H1 (cell line): Measurements from ENCODE around the gene PMS1. TPM values are rescaled to one million over a fixed set of nuclear protein-coding genes. Genes with fewer than 3 reads are reported as not detected.

Experiments used
- CTCF ChIA-PET: fragments of 300-600 bp; sonication (Branson Sonifier 250); formaldehyde crosslinking; loops from one replicate; lab custom pipeline; 2021; ENCODE audit not compliant: partially characterized antibody; lab: Charles Lee
- POLR2A ChIA-PET: fragments of 300-600 bp; sonication (Branson Sonifier 250); formaldehyde crosslinking; loops from one replicate; lab custom pipeline; 2021; ENCODE audit warnings: inconsistent platforms; ENCODE audit not compliant: partially characterized antibody; lab: Charles Lee
- DNase-seq, 2 experiments: peaks; one replicate each; pipeline versions ENCODE4 v3.0.0 to v3.0.0-alpha.2; 2010 to 2022; ENCODE audit warnings: low spot score in 2 of 2, low read depth in 1 of 2, mixed read lengths in 1 of 2
- FAIRE-seq: peaks from 2 replicates; lab custom pipeline; 2011; peaks lifted over from hg19 to GRCh38; lab: Jason Lieb, UNC
- H2AFZ ChIP-seq: 2 replicates; pipeline ENCODE4 v1.8.1; 2012; ENCODE audit warnings: low read length, inconsistent platforms
- H2AK5ac ChIP-seq: 2 replicates; pipeline ENCODE4 v1.6.1; 2013; ENCODE audit warnings: low read depth, low read length
- H2BK120ac ChIP-seq: replicated peaks from 2 replicates; pipeline ENCODE3; 2013; ENCODE audit warnings: low read depth, low read length, inconsistent platforms
- H2BK12ac ChIP-seq: 2 replicates; pipeline ENCODE4 v1.6.1; 2013; ENCODE audit warnings: low read depth, low read length
- H2BK15ac ChIP-seq: 2 replicates; pipeline ENCODE4 v1.6.1; 2013; ENCODE audit warnings: low read length
- H2BK20ac ChIP-seq: 2 replicates; pipeline ENCODE4 v1.6.1; 2013; ENCODE audit warnings: low read length
- H2BK5ac ChIP-seq: 2 replicates; pipeline ENCODE4 v1.6.1; 2013; ENCODE audit warnings: low read depth, low read length
- H3K14ac ChIP-seq: 2 replicates; pipeline ENCODE4 v1.6.1; 2013; ENCODE audit warnings: inconsistent platforms; ENCODE audit not compliant: insufficient read length
- H3K18ac ChIP-seq: 2 replicates; pipeline ENCODE4 v1.6.1; 2013; ENCODE audit warnings: low read length; ENCODE audit errors: extremely low read depth
- H3K23ac ChIP-seq: 2 replicates; pipeline ENCODE4 v1.6.1; 2013; ENCODE audit warnings: inconsistent platforms; ENCODE audit not compliant: insufficient read length
- H3K23me2 ChIP-seq: 2 replicates; pipeline ENCODE4 v1.6.1; 2013; ENCODE audit warnings: low read depth, low read length
- H3K27ac ChIP-seq: 2 replicates; pipeline ENCODE4 v1.6.1; 2011; ENCODE audit warnings: low read depth, low read length, inconsistent platforms
- H3K27me3 ChIP-seq, 4 experiments: replicated peaks in 1 of 4; 1 replicate in 1 of 4; 2 replicates in 3 of 4; pipeline versions ENCODE4 v1.6.1 to v1.8.1; 2011 to 2013; ENCODE audit warnings: low read length in 3 of 4, mild to moderate bottlenecking in 3 of 4, inconsistent platforms in 2 of 4, mixed read lengths in 2 of 4, moderate library complexity in 1 of 4; ENCODE audit not compliant: control insufficient read depth in 3 of 4, insufficient read depth in 3 of 4; ENCODE audit errors: extremely low read depth in 1 of 4
- H3K36me3 ChIP-seq, 4 experiments: 2 replicates each; pipeline versions ENCODE4 v1.6.1 to v1.8.1; 2011 to 2013; ENCODE audit warnings: mild to moderate bottlenecking in 4 of 4, low read length in 3 of 4, moderate library complexity in 2 of 4, control low read depth in 1 of 4, inconsistent platforms in 1 of 4; ENCODE audit not compliant: insufficient read depth in 4 of 4, control insufficient read depth in 2 of 4
- H3K4ac ChIP-seq: replicated peaks from 2 replicates; pipeline ENCODE3; 2013; ENCODE audit warnings: low read length, low read depth, mixed read lengths, inconsistent platforms; ENCODE audit not compliant: insufficient read length
- H3K4me1 ChIP-seq, 4 experiments: replicated peaks in 1 of 4; 1 replicate in 1 of 4; 2 replicates in 3 of 4; pipeline versions ENCODE4 v1.6.1 to v1.8.1; 2011 to 2013; ENCODE audit warnings: low read length in 3 of 4, inconsistent platforms in 2 of 4, mixed read lengths in 1 of 4; ENCODE audit not compliant: insufficient read depth in 4 of 4, control insufficient read depth in 3 of 4
- H3K4me2 ChIP-seq, 2 experiments: 2 replicates each; pipeline versions ENCODE4 v1.6.1 to v1.8.1; 2011 to 2013; ENCODE audit warnings: low read depth in 2 of 2, low read length in 2 of 2, control low read depth in 1 of 2, inconsistent platforms in 1 of 2, mild to moderate bottlenecking in 1 of 2; ENCODE audit not compliant: insufficient read depth in 1 of 2
- H3K4me3 ChIP-seq, 4 experiments: fragments of 200-600, 300-600 bp in 1 of 4; sonication (generic), shearing (Covaris generic), sonication (Bioruptor Twin) in 1 of 4; 2 replicates each; pipeline versions ENCODE4 v1.5.1 to v1.8.1; 2011 to 2016; ENCODE audit warnings: low read length in 4 of 4, low read depth in 3 of 4, control low read depth in 2 of 4, inconsistent platforms in 2 of 4, mild to moderate bottlenecking in 2 of 4, mixed read lengths in 1 of 4, moderate library complexity in 1 of 4; ENCODE audit not compliant: insufficient read depth in 2 of 4; ENCODE audit errors: extremely low read depth in 1 of 4
- H3K56ac ChIP-seq: replicated peaks from 2 replicates; pipeline ENCODE3; 2013; ENCODE audit warnings: low read depth, mild to moderate bottlenecking, mixed read lengths, low read length, inconsistent platforms; ENCODE audit not compliant: insufficient read length
- H3K79me1 ChIP-seq: 2 replicates; pipeline ENCODE4 v1.6.1; 2013; ENCODE audit warnings: low read depth, low read length, control low read depth
- H3K79me2 ChIP-seq, 2 experiments: 2 replicates each; pipeline versions ENCODE4 v1.6.1 to v1.8.1; 2012 to 2013; ENCODE audit warnings: low read length in 2 of 2, mild to moderate bottlenecking in 2 of 2, inconsistent platforms in 1 of 2; ENCODE audit not compliant: insufficient read depth in 2 of 2, control insufficient read depth in 1 of 2
- H3K9ac ChIP-seq, 4 experiments: replicated peaks in 1 of 4; 1 replicate in 1 of 4; 2 replicates in 3 of 4; pipeline versions ENCODE4 v1.6.1 to v1.8.1; 2011 to 2013; ENCODE audit warnings: low read depth in 3 of 4, low read length in 3 of 4, control low read depth in 2 of 4, mild to moderate bottlenecking in 2 of 4, moderate library complexity in 2 of 4, inconsistent platforms in 1 of 4; ENCODE audit errors: extremely low read depth in 1 of 4
- H3K9me3 ChIP-seq, 2 experiments: 2 replicates each; pipeline versions ENCODE4 v1.6.1 to v1.8.1; 2012 to 2013; ENCODE audit warnings: mild to moderate bottlenecking in 2 of 2, moderate library complexity in 2 of 2, control low read depth in 1 of 2, inconsistent platforms in 1 of 2, low read depth in 1 of 2, low read length in 1 of 2, mixed read lengths in 1 of 2; ENCODE audit not compliant: insufficient read depth in 2 of 2
- H4K20me1 ChIP-seq, 2 experiments: replicated peaks in 1 of 2; 2 replicates each; pipeline versions ENCODE3 to v1.8.1; 2011 to 2013; ENCODE audit warnings: inconsistent platforms in 2 of 2, low read length in 2 of 2, mild to moderate bottlenecking in 1 of 2; ENCODE audit not compliant: insufficient read depth in 2 of 2, control insufficient read depth in 1 of 2
- H4K5ac ChIP-seq: 2 replicates; pipeline ENCODE4 v1.6.1; 2013; ENCODE audit warnings: low read length, low read depth, mixed read lengths, inconsistent platforms; ENCODE audit not compliant: insufficient read length
- H4K8ac ChIP-seq: 2 replicates; pipeline ENCODE4 v1.8.0; 2013; ENCODE audit warnings: mild to moderate bottlenecking, moderate library complexity, low read length, inconsistent platforms; ENCODE audit not compliant: insufficient read depth; ENCODE audit errors: extremely low read depth
- H4K91ac ChIP-seq: replicated peaks from 2 replicates; pipeline ENCODE3; 2013; ENCODE audit warnings: low read length, mixed read lengths, inconsistent platforms; ENCODE audit not compliant: insufficient read length
- EZH2 ChIP-seq: fragments of 200-600 bp; sonication (generic); IDR thresholded peaks from 2 replicates; pipeline ENCODE4 v1.7.1; 2012; ENCODE audit warnings: low read depth, mild to moderate bottlenecking, moderate library complexity, low read length, inconsistent platforms; ENCODE audit not compliant: severe bottlenecking
- FOSL1 ChIP-seq: IDR thresholded peaks from 2 replicates; pipeline ENCODE4 v1.6.1; 2011; ENCODE audit warnings: mild to moderate bottlenecking, low read depth, low read length, moderate library complexity; ENCODE audit not compliant: insufficient read depth
- MAFK ChIP-seq: IDR thresholded peaks from 2 replicates; pipeline ENCODE4 v1.6.1; 2012; ENCODE audit warnings: low read depth, mild to moderate bottlenecking, improper control_type of control experiment, low read length
- SIX5 ChIP-seq: IDR thresholded peaks from 2 replicates; pipeline ENCODE4 v1.6.1; 2011; ENCODE audit warnings: mild to moderate bottlenecking, low read depth, low read length
- SRF ChIP-seq: IDR thresholded peaks from 2 replicates; pipeline ENCODE4 v1.6.1; 2011; ENCODE audit warnings: mild to moderate bottlenecking, low read depth, low read length, moderate library complexity
- ZNF274 ChIP-seq: IDR thresholded peaks from 2 replicates; pipeline ENCODE4 v1.7.0; 2012; ENCODE audit warnings: low read length, borderline replicate concordance; ENCODE audit errors: extremely low read depth
- WGBS, 2 experiments: shearing (Covaris generic) in 1 of 2; methylation state at CpG; one replicate each; pipeline versions ENCODE4 v1.1.6 to v1.1.7; 2013 to 2015; ENCODE audit warnings: low lambda C conversion rate in 2 of 2, mixed read lengths in 2 of 2, inconsistent platforms in 1 of 2, low coverage in 1 of 2, missing lambda C conversion rate in 1 of 2; ENCODE audit not compliant: insufficient replicate concordance in 2 of 2, insufficient coverage in 1 of 2, insufficient read length in 1 of 2; ENCODE audit errors: extremely low coverage in 1 of 2, missing lambda C conversion rate in 1 of 2; 5-methylcytosine and 5-hydroxymethylcytosine counted together
- polyA plus RNA-seq, 7 experiments: library from polyadenylated mRNA; depleted of rRNA in 3 of 7; stranded (reverse) in 5 of 7; unstranded in 2 of 7; fragments of >200 nt in 5 of 7; fragments of 200-250 nt in 2 of 7; gene quantifications; 1 replicate in 5 of 7; 2 replicates in 1 of 7; 4 replicates in 1 of 7; pipeline versions ENCODE4 v1.2.1 to v1.2.3, GENCODE V29; 2011 to 2013; ENCODE audit warnings: missing spikeins in 2 of 7, mixed read lengths in 2 of 7
- total RNA-seq: library from RNA; stranded (reverse); fragmentation: NEBNext Ultra II Directional; extraction: Animal tissue kit (Norgen Biotek cat#: 25700); gene quantifications from 2 replicates; pipeline ENCODE4 v1.2.1, GENCODE V29; 2021

PMS1 gene
- total and polyA plus RNA-seq, 2 of the 8 experiments (the other 6 are each of a cell fraction or from before 2014, with no cell fraction given) = 13.1 to 59.7 TPM

DNA sequence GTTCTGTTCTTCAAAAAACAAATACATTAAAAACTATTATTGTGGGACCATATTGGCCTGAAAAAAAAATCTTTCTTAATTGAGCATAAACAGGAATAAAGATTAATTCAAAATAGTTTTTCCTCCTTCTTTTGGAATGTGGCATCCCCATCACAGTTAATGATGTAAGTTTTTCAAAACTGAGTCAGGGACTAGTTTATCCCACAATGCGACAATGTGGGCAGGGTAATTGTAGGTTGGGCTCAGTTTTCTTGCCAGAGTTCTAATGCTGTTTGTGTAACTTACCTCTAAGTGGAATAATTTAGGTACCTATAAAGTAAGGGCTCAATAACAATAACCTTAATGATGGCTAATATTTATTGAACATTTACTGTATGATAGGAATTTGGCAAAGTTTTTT lies 82.0 kb downstream of the PMS1 start:
- H3K56ac ChIP-seq = no peak overlapping the region
- POLR2A ChIA-PET = interaction anchor here (1.0 kb wide), 1 partner anchor 10 kb away, joined by 7 read pairs; no protein-coding TSS in a partner anchor
- no peaks in the 10 kb centered on the region for H3K9me3 ChIP-seq
- no peak overlapping the region for H2BK12ac ChIP-seq
- H3K23me2 ChIP-seq = no peaks in the 10 kb centered on the region
- TF ChIP-seq MAFK = no peak
- TF ChIP-seq SRF = no peak
- no peak for TF ChIP-seq EZH2
- TF ChIP-seq ZNF274 = no peak
- TF ChIP-seq FOSL1 = no peak
- TF ChIP-seq SIX5 = no peak
- no peaks in the 10 kb centered on the region for H3K79me2 ChIP-seq
- no peak overlapping the region for H3K4me2 ChIP-seq
- no peaks in the 10 kb centered on the region for H4K20me1 ChIP-seq
- H2BK120ac ChIP-seq = no peak overlapping the region
- H2BK15ac ChIP-seq = no peak overlapping the region
- no peak overlapping the region for H3K9ac ChIP-seq
- H2AK5ac ChIP-seq = no peak overlapping the region
- FAIRE-seq (no peak), DNase-seq (no peak)
- no peak overlapping the region for H3K4me3 ChIP-seq
- H3K4me1 ChIP-seq = no peaks in the 10 kb centered on the region
- H3K18ac ChIP-seq = no peak overlapping the region
- H2AFZ ChIP-seq = no peak overlapping the region
- H4K5ac ChIP-seq = no peak overlapping the region
- 100% methylated on average over 1 of the region's 1 CpG; no CpG with 5 or more reads in 1 of the 2 experiments for WGBS, 2 experiments
- no peak overlapping the region for H3K4ac ChIP-seq
- H3K27ac ChIP-seq = no peak overlapping the region
- H3K36me3 ChIP-seq = peaks cover 0 to 34% (median 2%) of the 10 kb centered on the region in 4 experiments; a peak in 4 of 8 replicates
- no peak overlapping the region for H4K8ac ChIP-seq
- H3K27me3 ChIP-seq = no peaks in the 10 kb centered on the region
- no peak overlapping the region for H4K91ac ChIP-seq
- no peak overlapping the region for H3K14ac ChIP-seq
- CTCF ChIA-PET = no interaction called here
- no peak overlapping the region for H2BK5ac ChIP-seq
- H3K79me1 ChIP-seq = no peaks in the 10 kb centered on the region
- no peak overlapping the region for H2BK20ac ChIP-seq
- H3K23ac ChIP-seq = no peak overlapping the region
